BLaER1 treated with 17β-estradiol and CSF1 and Interleukin-3, amounts not matched to agents 10 nM and 100 nM (cell line): ENCODE data around the gene THAP7.

ENCODE experiments used
- H3K27ac ChIP-seq, 11 experiments: shearing (Covaris generic); formaldehyde crosslinking; 2 replicates each; pipeline ENCODE4 v1.8.1; 2022
- H3K27me3 ChIP-seq, 11 experiments: shearing (Covaris generic); formaldehyde crosslinking; 2 replicates each; pipeline ENCODE4 v1.8.1; 2022
- H3K36me3 ChIP-seq, 11 experiments: shearing (Covaris generic); formaldehyde crosslinking; 2 replicates each; pipeline ENCODE4 v1.8.1; 2022
- H3K4me1 ChIP-seq, 10 experiments: shearing (Covaris generic); formaldehyde crosslinking; 2 replicates each; pipeline ENCODE4 v1.8.1; 2022
- H3K4me2 ChIP-seq, 11 experiments: shearing (Covaris generic); formaldehyde crosslinking; 2 replicates each; pipeline ENCODE4 v1.8.1; 2022
- H3K4me3 ChIP-seq, 10 experiments: shearing (Covaris generic); formaldehyde crosslinking; 2 replicates each; pipeline ENCODE4 v1.8.1; 2022
- H3K9ac ChIP-seq, 11 experiments: shearing (Covaris generic); formaldehyde crosslinking; 2 replicates each; pipeline ENCODE4 v1.8.1; 2022
- H3K9me3 ChIP-seq, 11 experiments: shearing (Covaris generic); formaldehyde crosslinking; replicated peaks in 1 of 11; 2 replicates each; pipeline ENCODE4 v1.8.1; 2022
- H4K20me1 ChIP-seq, 11 experiments: shearing (Covaris generic); formaldehyde crosslinking; 2 replicates each; pipeline ENCODE4 v1.8.1; 2022
- Cebpa-rat ChIP-seq, 11 experiments: shearing (Covaris generic); IDR thresholded peaks; 2 replicates each; pipeline ENCODE4 v1.8.1; 2022

Gene THAP7

GRCh38 chr22:21025763-21026755 lies 24.1 kb upstream of the THAP7 start:
- H3K4me3 ChIP-seq, result no peak overlapping the region
- no peak overlapping the region for H3K9ac ChIP-seq
- H4K20me1 ChIP-seq, result peaks cover 0 to 10% (median 0%) of the 10 kb centered on the region in 11 experiments; a peak in 2 of 22 replicates
- TF ChIP-seq Cebpa-rat (IDR thresholded peaks at IDR 0.05), result no peak
- H3K27me3 ChIP-seq, result peaks cover 2 to 11% (median 6%) of the 10 kb centered on the region in 11 experiments; a peak in 17 of 22 replicates
- H3K36me3 ChIP-seq, result no peaks in the 10 kb centered on the region
- H3K4me1 ChIP-seq, result peaks cover 0 to 9% (median 5%) of the 10 kb centered on the region in 10 experiments; a peak in 13 of 20 replicates
- H3K4me2 ChIP-seq, result peak overlapping the region in 4 of 11 experiments; percentile 2 to 35 (median 27); a peak in 3 of 22 replicates
- no peaks in the 10 kb centered on the region for H3K9me3 ChIP-seq
- H3K27ac ChIP-seq, result no peak overlapping the region

- no peak for TF ChIP-seq Cebpa-rat (IDR thresholded peaks at IDR 0.05)
- H4K20me1 ChIP-seq, result peaks cover 0 to 4% (median 0%) of the 10 kb centered on the region in 11 experiments; a peak in 2 of 22 replicates
- no peak overlapping the region for H3K27ac ChIP-seq
- no peak overlapping the region for H3K4me3 ChIP-seq
- no peaks in the 10 kb centered on the region for H3K9me3 ChIP-seq
- peaks cover 0 to 9% (median 5%) of the 10 kb centered on the region in 10 experiments; a peak in 13 of 20 replicates for H3K4me1 ChIP-seq
- no peaks in the 10 kb centered on the region for H3K36me3 ChIP-seq
- peak overlapping the region in 6 of 11 experiments; percentile 2 to 35 (median 20); a peak in 4 of 22 replicates for H3K4me2 ChIP-seq
- peaks cover 0 to 3% (median 0%) of the 10 kb centered on the region in 11 experiments; a peak in 2 of 22 replicates for H3K27me3 ChIP-seq
- H3K9ac ChIP-seq, result no peak overlapping the region
Measured at GRCh38 chr22:21025266-21025665, 23.3 kb upstream of the THAP7 start.

DNA sequence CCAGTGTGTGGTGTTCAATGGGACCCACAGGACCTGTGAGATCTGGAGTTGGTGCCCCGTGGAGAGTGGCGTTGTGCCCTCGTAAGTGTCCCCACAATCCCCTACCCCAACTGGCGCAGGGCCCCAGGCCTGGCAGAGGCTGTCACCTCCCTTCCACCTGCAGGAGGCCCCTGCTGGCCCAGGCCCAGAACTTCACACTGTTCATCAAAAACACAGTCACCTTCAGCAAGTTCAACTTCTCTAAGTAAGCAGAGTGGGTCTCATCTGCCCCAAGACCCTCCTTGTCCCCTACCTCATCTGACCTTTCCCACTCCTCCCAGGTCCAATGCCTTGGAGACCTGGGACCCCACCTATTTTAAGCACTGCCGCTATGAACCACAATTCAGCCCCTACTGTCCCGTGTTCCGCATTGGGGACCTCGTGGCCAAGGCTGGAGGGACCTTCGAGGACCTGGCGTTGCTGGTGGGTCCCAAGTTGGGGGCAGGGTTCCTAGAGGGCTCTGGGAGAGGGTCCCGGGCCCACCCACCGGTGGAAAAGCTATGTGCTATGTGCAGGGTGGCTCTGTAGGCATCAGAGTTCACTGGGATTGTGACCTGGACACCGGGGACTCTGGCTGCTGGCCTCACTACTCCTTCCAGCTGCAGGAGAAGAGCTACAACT lies 21.2 kb upstream of the THAP7 start:
- Histone ChIP-seq H3K27me3 (no peaks in the 10 kb centered on the region), H3K4me2 (no peak overlapping the region), H3K4me3 (no peak overlapping the region), H3K9me3 (no peaks in the 10 kb centered on the region), H3K27ac (no peak overlapping the region), H3K36me3 (no peaks in the 10 kb centered on the region), H4K20me1 (peaks cover 0 to 4% (median 0%) of the 10 kb centered on the region in 11 experiments; a peak in 1 of 22 replicates), H3K9ac (no peak overlapping the region), H3K4me1 (peaks cover 0 to 9% (median 5%) of the 10 kb centered on the region in 10 experiments; a peak in 13 of 20 replicates)
- no peak for TF ChIP-seq Cebpa-rat (IDR thresholded peaks at IDR 0.05)

DNA sequence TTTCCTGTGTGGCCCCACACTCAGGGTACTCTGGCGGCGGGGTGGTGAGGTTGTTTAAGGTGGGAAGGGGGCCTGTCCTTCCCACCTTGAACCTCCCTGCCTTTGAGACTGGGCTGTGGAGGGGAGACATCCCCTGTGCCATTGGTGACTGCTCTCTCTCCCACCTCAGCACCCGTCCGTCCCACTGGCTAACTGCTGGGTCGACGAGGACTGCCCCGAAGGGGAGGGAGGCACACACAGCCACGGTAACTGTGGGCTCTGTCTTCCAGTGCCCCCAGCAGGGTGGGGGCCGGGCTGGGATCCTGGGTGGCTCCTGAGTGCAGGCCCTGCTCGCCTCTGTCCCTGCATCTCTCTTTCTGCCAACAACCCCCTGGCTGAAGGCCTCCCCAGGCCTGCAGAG lies 20.6 kb upstream of the THAP7 start:
- Histone ChIP-seq H3K4me3 (no peak overlapping the region), H3K36me3 (no peaks in the 10 kb centered on the region), H3K27ac (no peak overlapping the region), H3K27me3 (no peaks in the 10 kb centered on the region), H3K9me3 (no peaks in the 10 kb centered on the region), H3K9ac (no peak overlapping the region), H3K4me1 (peaks cover 0 to 9% (median 5%) of the 10 kb centered on the region in 10 experiments; a peak in 13 of 20 replicates), H3K4me2 (no peak overlapping the region), H4K20me1 (peaks cover 0 to 4% (median 0%) of the 10 kb centered on the region in 11 experiments; a peak in 1 of 22 replicates)
- no peak for TF ChIP-seq Cebpa-rat (IDR thresholded peaks at IDR 0.05)

DNA sequence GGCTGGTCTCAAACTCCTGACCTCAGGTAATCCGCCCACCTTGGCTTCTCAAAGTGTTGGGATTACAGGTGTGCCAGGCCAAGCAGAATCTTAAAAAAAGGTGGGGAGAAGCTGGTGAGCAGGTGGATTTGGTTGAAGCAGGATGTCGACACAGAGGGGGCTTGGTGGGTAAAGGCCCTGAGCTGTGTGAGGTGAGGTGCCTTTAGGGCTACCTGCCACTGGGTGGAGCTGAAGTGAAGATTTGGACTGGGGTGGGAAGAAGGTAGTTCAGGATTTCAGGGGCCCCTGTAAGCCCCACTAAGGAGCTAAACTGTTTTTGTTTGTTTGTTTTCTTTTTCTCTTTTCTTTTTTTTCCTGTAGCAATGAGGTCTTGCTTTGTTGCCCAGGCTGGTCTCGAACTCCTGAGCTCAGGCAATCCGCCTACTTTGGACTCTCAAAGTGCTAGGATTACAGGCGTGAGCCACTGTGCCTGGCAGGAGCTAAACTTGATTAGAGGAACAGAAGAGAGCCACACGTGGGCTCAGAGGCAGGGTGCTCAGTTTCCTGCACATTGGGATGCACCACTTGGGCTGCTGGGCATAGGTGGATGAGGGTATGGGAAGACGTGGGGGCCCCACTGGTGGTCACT lies 19.0 kb upstream of the THAP7 start:
- Histone ChIP-seq H4K20me1 (no peaks in the 10 kb centered on the region), H3K36me3 (no peaks in the 10 kb centered on the region), H3K27me3 (no peaks in the 10 kb centered on the region), H3K9ac (no peak overlapping the region), H3K27ac (no peak overlapping the region), H3K4me1 (peaks cover 2 to 19% (median 11%) of the 10 kb centered on the region in 10 experiments), H3K9me3 (no peaks in the 10 kb centered on the region), H3K4me2 (no peak overlapping the region), H3K4me3 (no peak overlapping the region)
- TF ChIP-seq Cebpa-rat (IDR thresholded peaks at IDR 0.05), result no peak

DNA sequence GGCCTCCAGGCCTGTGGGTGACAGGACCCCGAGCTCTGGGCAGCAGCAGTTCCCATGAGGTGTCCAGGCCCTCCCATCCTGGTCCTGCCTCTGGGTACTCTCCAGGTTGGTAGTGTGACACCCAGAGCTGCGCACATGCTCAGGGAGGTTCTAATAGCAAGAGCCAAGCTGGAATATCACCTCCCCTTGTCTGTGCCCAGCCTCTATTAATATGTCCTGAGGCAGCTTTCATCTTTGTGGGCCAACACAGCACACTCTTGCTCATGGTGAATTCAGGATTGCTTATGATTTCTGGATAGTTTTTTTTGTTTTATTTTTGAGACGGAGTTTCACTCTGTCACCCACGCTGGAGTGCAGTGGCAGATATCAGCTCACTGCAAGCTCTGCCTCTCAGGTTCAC lies 16.4 kb upstream of the THAP7 start:
- H3K27ac ChIP-seq, result no peak overlapping the region
- no peaks in the 10 kb centered on the region for H3K27me3 ChIP-seq
- no peak overlapping the region for H3K4me3 ChIP-seq
- H3K36me3 ChIP-seq, result no peaks in the 10 kb centered on the region
- H3K4me2 ChIP-seq, result no peak overlapping the region
- no peak overlapping the region for H3K9ac ChIP-seq
- H3K4me1 ChIP-seq, result peaks cover 26 to 37% (median 30%) of the 10 kb centered on the region in 10 experiments
- no peaks in the 10 kb centered on the region for H3K9me3 ChIP-seq
- TF ChIP-seq Cebpa-rat (IDR thresholded peaks at IDR 0.05), result no peak
- H4K20me1 ChIP-seq, result peaks cover 0 to 5% (median 0%) of the 10 kb centered on the region in 11 experiments; a peak in 4 of 22 replicates

- Histone ChIP-seq H3K4me1 (peaks cover 26 to 42% (median 33%) of the 10 kb centered on the region in 10 experiments), H3K27ac (no peak overlapping the region), H3K27me3 (no peaks in the 10 kb centered on the region), H3K4me3 (no peak overlapping the region), H3K36me3 (no peaks in the 10 kb centered on the region), H3K9me3 (no peaks in the 10 kb centered on the region), H3K9ac (no peak overlapping the region), H3K4me2 (peak overlapping the region in 1 of 11 experiments; percentile 20; a peak in 1 of 22 replicates), H4K20me1 (peaks cover 0 to 5% (median 0%) of the 10 kb centered on the region in 11 experiments; a peak in 4 of 22 replicates)
- TF ChIP-seq Cebpa-rat (IDR thresholded peaks at IDR 0.05), result no peak
Measured at GRCh38 chr22:21016644-21017420, 14.9 kb upstream of the THAP7 start.

GRCh38 chr22:21015466-21016006 lies 13.6 kb upstream of the THAP7 start:
- no peaks in the 10 kb centered on the region for H3K27me3 ChIP-seq
- H3K36me3 ChIP-seq, result no peaks in the 10 kb centered on the region
- peak overlapping the region in 9 of 11 experiments; percentile 20 to 76 (median 68); a peak in 15 of 22 replicates for H3K27ac ChIP-seq
- H3K4me1 ChIP-seq, result peaks cover 26 to 42% (median 33%) of the 10 kb centered on the region in 10 experiments
- H3K4me3 ChIP-seq, result peak overlapping the region in 5 of 10 experiments; percentile 54 to 72 (median 62); a peak in 9 of 20 replicates
- no peaks in the 10 kb centered on the region for H3K9me3 ChIP-seq
- H3K4me2 ChIP-seq, result peak overlapping the region; percentile 85 to 98 (median 94)
- peak overlapping the region in 10 of 11 experiments; percentile 34 to 76 (median 62); a peak in 16 of 22 replicates for H3K9ac ChIP-seq
- no peak for TF ChIP-seq Cebpa-rat (IDR thresholded peaks at IDR 0.05)
- H4K20me1 ChIP-seq, result peaks cover 0 to 5% (median 0%) of the 10 kb centered on the region in 11 experiments; a peak in 5 of 22 replicates
